Measurements from ENCODE around the gene NCAM1. TPM values are rescaled to one million over a fixed set of nuclear protein-coding genes. Genes with fewer than 3 reads are reported as not detected.

The NCAM1 gene
- total and polyA plus RNA-seq, 9 of the 15 experiments (the other 6 are each of a cell fraction or from before 2014, with no cell fraction given), result 0.09 to 0.23 TPM; not detected in 7

- intact Hi-C loops (cut with micrococcal nuclease) (no loop called here), in situ Hi-C loops (cut with MboI) (loop anchor here (25.0 kb wide), 2 partner anchors 223 to 948 kb away; no protein-coding TSS in a partner anchor)
- Histone ChIP-seq H3K27ac (ENCODE audit: extremely low read depth, low read depth, low read length) (peak within 1 kb of the TSS; percentile 47), H3K4me1 (replicated peaks in 1 of 2; ENCODE audit: control insufficient read depth in 2 of 2, insufficient read depth in 2 of 2, low read length in 2 of 2) (peaks cover 5 to 8% of the 10 kb centered on the region in 2 experiments; a peak in 4 of 5 replicates), H3K27me3 (ENCODE audit: control insufficient read depth in 2 of 2, insufficient read depth in 2 of 2, low read length in 2 of 2) (no peaks in the 10 kb centered on the region), H3K9ac (ENCODE audit: insufficient read depth in 1 of 2, low read depth in 2 of 2, low read length in 2 of 2) (peak within 1 kb of the TSS; percentile 45 to 90), H3K9me3 (replicated peaks; ENCODE audit: control insufficient read depth, insufficient read depth, low read depth, low read length) (no peaks in the 10 kb centered on the region), H3K79me2 (ENCODE audit: control insufficient read depth, insufficient read depth, low read length) (peaks cover 6% of the 10 kb centered on the region; the same call in 2 of the 3 replicates), H3K9me1 (ENCODE audit: control insufficient read depth, insufficient read depth, low read length) (no peaks in the 10 kb centered on the region), H2AFZ (ENCODE audit: low read depth, low read length) (peak within 1 kb of the TSS; percentile 98), H3K4me2 (ENCODE audit: insufficient read depth, low read length) (peak within 1 kb of the TSS; percentile 90), H3K4me3 (peak within 1 kb of the TSS; percentile 83), H3K36me3 (ENCODE audit: control insufficient read depth, insufficient read depth, low read length) (no peaks in the 10 kb centered on the region), H4K20me1 (replicated peaks; ENCODE audit: control insufficient read depth, insufficient read depth, low read length) (no peaks in the 10 kb centered on the region)
- BruUV-seq (replicated peaks), result no TSS peak
- WGBS (ENCODE audit: insufficient coverage, low coverage, missing lambda C conversion rate), result under 1% methylated on average over 47 of the region's 64 CpGs
- CTCF ChIA-PET (ENCODE audit: low intra/inter-chr PET ratio), result no interaction called here
- DNase-seq (ENCODE audit: extremely low read depth in 1 of 4, low spot score in 3 of 4) (peak; percentile 94 to 98 (median 96)), FAIRE-seq (peak; percentile 87), ATAC-seq (peak; percentile 100)
- POLR2A ChIA-PET, result interaction anchor here (0.6 to 0.7 kb wide), 3 partner anchors 25 to 42 kb away, joined by 3 to 6 read pairs (median 4); no protein-coding TSS in a partner anchor
- TF ChIP-seq MXD1 (CRISPR knock-in tag; IDR thresholded peaks at IDR 0.05; ENCODE audit: borderline replicate concordance, poor library complexity, severe bottlenecking) (peak; percentile 34), NR2C2 (CRISPR knock-in tag; IDR thresholded peaks at IDR 0.05) (peak; percentile 89), NR2C2 (tag; IDR thresholded peaks at IDR 0.05) (peak; percentile 98), POLR2A (conservative IDR thresholded peaks at IDR 0.05) (peak; percentile 72), CXXC5 (CRISPR knock-in tag; IDR thresholded peaks at IDR 0.05) (peak; percentile 69), GABPA (tag; conservative IDR thresholded peaks at IDR 0.05; ENCODE audit: low read depth) (peak; percentile 88), PCBP1 (IDR thresholded peaks at IDR 0.05; ENCODE audit: low read depth, low read length, poor library complexity, severe bottlenecking) (peak; percentile 39), MNT (conservative IDR thresholded peaks at IDR 0.05) (peak; percentile 55 to 85; a peak in 3 of 4 replicates), HDAC2 (IDR thresholded peaks at IDR 0.05) (peak; percentile 79), SAP30 (IDR thresholded peaks at IDR 0.05; ENCODE audit: borderline replicate concordance, insufficient read depth, low read depth, low read length, poor library complexity, severe bottlenecking) (peak; percentile 92), RBBP5 (IDR thresholded peaks at IDR 0.05; ENCODE audit: borderline replicate concordance, insufficient read depth, low read length, poor library complexity, severe bottlenecking) (peak; percentile 81), ETV5 (CRISPR knock-in tag; IDR thresholded peaks at IDR 0.05; ENCODE audit: low read depth) (no peak), CREB1 (IDR thresholded peaks at IDR 0.05) (peak; percentile 53; the same call in 1 of the 2 replicates), CREB1 (CRISPR knock-in tag; IDR thresholded peaks at IDR 0.05) (peak; percentile 52; the same call in 1 of the 2 replicates), ZFP1 (CRISPR knock-in tag; IDR thresholded peaks at IDR 0.05) (no peak), ZBTB2 (IDR thresholded peaks at IDR 0.05) (no peak), MAZ (CRISPR knock-in tag; conservative IDR thresholded peaks at IDR 0.05 in 1 of 2, IDR thresholded peaks at IDR 0.05 in 1 of 2) (peak; percentile 49 to 58; a peak in 2 of 4 replicates)
Observed at GRCh38 chr11:113314389-113315301, 353.4 kb downstream of the NCAM1 start, which contains the start of gene TTC12. TSS of gene TTC12 (plus strand) at chr11:113314583. CDS start at chr11:113316258, 1,675 bp downstream.

Data from K562 (cell line).